Measurements from ENCODE around the gene GPATCH2L.

Gene GPATCH2L

GRCh38 chr14:76123426-76124225 is 28.1 kb upstream of the GPATCH2L start:
- H3K4me3 ChIP-seq (ENCODE audit: low read depth in 1 of 2, low read length in 2 of 2): no peak overlapping the region
- no peaks in the 10 kb centered on the region for H3K36me3 ChIP-seq (ENCODE audit: control insufficient read depth in 1 of 2, insufficient read depth in 2 of 2, low read length in 2 of 2)
- peaks cover 0 to 4% of the 10 kb centered on the region in 2 donors for H3K9me3 ChIP-seq (ENCODE audit: control insufficient read depth in 1 of 2, low read length in 2 of 2)
- no peaks in the 10 kb centered on the region for H3K27me3 ChIP-seq (ENCODE audit: low read depth, low read length)
- no peak overlapping the region for H3K27ac ChIP-seq (ENCODE audit: low read length)
- no peaks in the 10 kb centered on the region for H3K4me1 ChIP-seq (ENCODE audit: control insufficient read depth in 1 of 2, insufficient read depth in 2 of 2, low read length in 2 of 2)

- Histone ChIP-seq H3K9me3 (ENCODE audit: control insufficient read depth in 1 of 2, low read length in 2 of 2) (peaks cover 0 to 4% of the 10 kb centered on the region in 2 donors), H3K4me1 (ENCODE audit: control insufficient read depth in 1 of 2, insufficient read depth in 2 of 2, low read length in 2 of 2) (no peaks in the 10 kb centered on the region), H3K36me3 (ENCODE audit: control insufficient read depth in 1 of 2, insufficient read depth in 2 of 2, low read length in 2 of 2) (no peaks in the 10 kb centered on the region), H3K27me3 (ENCODE audit: low read depth, low read length) (no peaks in the 10 kb centered on the region), H3K4me3 (ENCODE audit: low read depth in 1 of 2, low read length in 2 of 2) (no peak overlapping the region), H3K27ac (ENCODE audit: low read length) (no peak overlapping the region)
Observed at GRCh38 chr14:76125511-76125910, 26.2 kb upstream of the GPATCH2L start.

- H3K4me1 ChIP-seq (ENCODE audit: control insufficient read depth in 1 of 2, insufficient read depth in 2 of 2, low read length in 2 of 2): no peaks in the 10 kb centered on the region
- H3K36me3 ChIP-seq (ENCODE audit: control insufficient read depth in 1 of 2, insufficient read depth in 2 of 2, low read length in 2 of 2): no peaks in the 10 kb centered on the region
- no peak overlapping the region for H3K27ac ChIP-seq (ENCODE audit: low read length)
- peaks cover 0 to 4% of the 10 kb centered on the region in 2 donors for H3K9me3 ChIP-seq (ENCODE audit: control insufficient read depth in 1 of 2, low read length in 2 of 2)
- H3K27me3 ChIP-seq (ENCODE audit: low read depth, low read length): no peaks in the 10 kb centered on the region
- H3K4me3 ChIP-seq (ENCODE audit: low read depth in 1 of 2, low read length in 2 of 2): no peak overlapping the region
Observed at GRCh38 chr14:76126076-76126475, 25.6 kb upstream of the GPATCH2L start.

GRCh38 chr14:76129851-76130576 is 21.7 kb upstream of the GPATCH2L start:
- peaks cover 0 to 4% of the 10 kb centered on the region in 2 donors for H3K9me3 ChIP-seq (ENCODE audit: control insufficient read depth in 1 of 2, low read length in 2 of 2)
- H3K27me3 ChIP-seq (ENCODE audit: low read depth, low read length): peaks cover 7% of the 10 kb centered on the region
- no peak overlapping the region for H3K27ac ChIP-seq (ENCODE audit: low read length)
- H3K4me3 ChIP-seq (ENCODE audit: low read depth in 1 of 2, low read length in 2 of 2): no peak overlapping the region
- no peaks in the 10 kb centered on the region for H3K4me1 ChIP-seq (ENCODE audit: control insufficient read depth in 1 of 2, insufficient read depth in 2 of 2, low read length in 2 of 2)
- no peaks in the 10 kb centered on the region for H3K36me3 ChIP-seq (ENCODE audit: control insufficient read depth in 1 of 2, insufficient read depth in 2 of 2, low read length in 2 of 2)

DNA sequence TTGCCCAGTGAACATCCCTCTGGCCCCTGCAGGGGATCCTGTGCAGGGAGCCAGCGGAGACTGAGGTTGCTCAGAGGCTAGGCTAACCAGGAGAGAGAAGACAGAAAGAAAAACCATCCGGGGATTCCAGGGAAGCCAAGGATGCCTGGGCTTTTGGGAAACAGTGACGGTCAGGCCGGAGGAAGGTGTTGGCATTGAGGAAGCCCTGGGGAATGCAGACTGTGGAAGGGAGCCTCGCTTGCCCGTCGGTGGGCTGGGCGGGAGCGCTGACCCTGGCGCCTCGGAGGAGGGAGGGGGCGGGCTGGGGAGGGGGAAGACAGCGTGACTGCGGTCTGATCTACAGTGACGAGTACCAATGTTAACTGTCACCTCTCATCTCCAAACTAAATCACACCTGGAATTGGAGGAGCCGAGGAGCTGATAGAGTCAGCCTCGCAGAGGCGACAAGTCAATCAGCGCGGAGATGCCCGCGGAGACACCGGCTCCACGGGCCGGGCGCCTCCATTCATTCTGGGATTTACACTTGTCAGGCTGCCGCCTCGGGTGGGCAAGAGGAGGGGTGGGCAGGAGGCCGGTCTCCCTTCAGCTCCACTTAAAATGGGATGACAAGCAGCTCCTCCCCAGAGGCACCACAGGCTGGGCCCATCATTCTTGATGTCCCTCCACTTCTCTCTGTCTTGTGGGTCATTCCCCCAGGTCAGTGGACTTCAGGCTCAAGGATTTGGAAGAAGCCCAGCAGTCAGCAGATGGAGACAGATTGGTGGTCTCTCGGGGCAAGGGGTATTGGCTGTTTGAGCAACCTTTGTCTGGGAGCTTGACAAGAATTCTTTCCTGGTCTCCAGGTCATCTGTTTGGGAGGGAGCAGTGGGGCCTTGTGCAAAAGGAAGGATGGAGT is 20.4 kb upstream of the GPATCH2L start:
- H3K27ac ChIP-seq (ENCODE audit: low read length): no peak overlapping the region
- peaks cover 0 to 3% of the 10 kb centered on the region in 2 donors for H3K9me3 ChIP-seq (ENCODE audit: control insufficient read depth in 1 of 2, low read length in 2 of 2)
- peaks cover 7% of the 10 kb centered on the region for H3K27me3 ChIP-seq (ENCODE audit: low read depth, low read length)
- no peaks in the 10 kb centered on the region for H3K4me1 ChIP-seq (ENCODE audit: control insufficient read depth in 1 of 2, insufficient read depth in 2 of 2, low read length in 2 of 2)
- H3K36me3 ChIP-seq (ENCODE audit: control insufficient read depth in 1 of 2, insufficient read depth in 2 of 2, low read length in 2 of 2): no peaks in the 10 kb centered on the region
- H3K4me3 ChIP-seq (ENCODE audit: low read depth in 1 of 2, low read length in 2 of 2): no peak overlapping the region

- H3K27ac ChIP-seq (ENCODE audit: low read length): no peak overlapping the region
- no peak overlapping the region for H3K4me3 ChIP-seq (ENCODE audit: low read depth in 1 of 2, low read length in 2 of 2)
- no peaks in the 10 kb centered on the region for H3K36me3 ChIP-seq (ENCODE audit: control insufficient read depth in 1 of 2, insufficient read depth in 2 of 2, low read length in 2 of 2)
- no peaks in the 10 kb centered on the region for H3K9me3 ChIP-seq (ENCODE audit: control insufficient read depth in 1 of 2, low read length in 2 of 2)
- peaks cover 0 to 2% of the 10 kb centered on the region in 2 donors for H3K4me1 ChIP-seq (ENCODE audit: control insufficient read depth in 1 of 2, insufficient read depth in 2 of 2, low read length in 2 of 2)
- H3K27me3 ChIP-seq (ENCODE audit: low read depth, low read length): peaks cover 18% of the 10 kb centered on the region
Observed at GRCh38 chr14:76133103-76133502, 18.6 kb upstream of the GPATCH2L start.

- H3K4me1 ChIP-seq (ENCODE audit: control insufficient read depth in 1 of 2, insufficient read depth in 2 of 2, low read length in 2 of 2): peaks cover 0 to 10% of the 10 kb centered on the region in 2 donors
- H3K4me3 ChIP-seq (ENCODE audit: low read depth in 1 of 2, low read length in 2 of 2): no peak overlapping the region
- H3K9me3 ChIP-seq (ENCODE audit: control insufficient read depth in 1 of 2, low read length in 2 of 2): no peaks in the 10 kb centered on the region
- no peaks in the 10 kb centered on the region for H3K36me3 ChIP-seq (ENCODE audit: control insufficient read depth in 1 of 2, insufficient read depth in 2 of 2, low read length in 2 of 2)
- no peak overlapping the region for H3K27ac ChIP-seq (ENCODE audit: low read length)
- peaks cover 22% of the 10 kb centered on the region for H3K27me3 ChIP-seq (ENCODE audit: low read depth, low read length)
Observed at GRCh38 chr14:76134231-76134630, 17.5 kb upstream of the GPATCH2L start.

DNA sequence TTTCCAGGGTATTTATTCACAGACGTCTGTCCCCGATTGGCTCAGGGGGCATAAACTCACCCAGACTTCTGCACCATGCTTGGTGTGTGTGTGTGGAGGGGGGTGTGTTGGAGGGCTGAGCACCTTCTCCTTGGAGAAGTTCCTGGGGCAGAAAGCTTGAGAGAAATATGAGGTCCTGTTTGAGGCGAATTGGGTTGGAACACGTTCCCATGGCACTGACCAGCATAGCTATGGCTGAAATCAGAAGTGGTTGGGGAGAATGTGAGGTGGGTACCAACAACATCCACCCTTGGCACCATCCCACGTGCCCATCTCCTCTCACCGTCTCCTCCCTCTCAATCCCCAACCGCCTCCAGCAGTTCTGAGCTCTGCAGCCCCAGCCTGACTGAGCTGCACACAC is 16.0 kb upstream of the GPATCH2L start:
- Histone ChIP-seq H3K4me3 (ENCODE audit: low read depth in 1 of 2, low read length in 2 of 2) (no peak overlapping the region), H3K27me3 (ENCODE audit: low read depth, low read length) (peaks cover 29% of the 10 kb centered on the region), H3K4me1 (ENCODE audit: control insufficient read depth in 1 of 2, insufficient read depth in 2 of 2, low read length in 2 of 2) (peaks cover 0 to 10% of the 10 kb centered on the region in 2 donors), H3K36me3 (ENCODE audit: control insufficient read depth in 1 of 2, insufficient read depth in 2 of 2, low read length in 2 of 2) (no peaks in the 10 kb centered on the region), H3K9me3 (ENCODE audit: control insufficient read depth in 1 of 2, low read length in 2 of 2) (no peaks in the 10 kb centered on the region), H3K27ac (ENCODE audit: low read length) (no peak overlapping the region)

DNA sequence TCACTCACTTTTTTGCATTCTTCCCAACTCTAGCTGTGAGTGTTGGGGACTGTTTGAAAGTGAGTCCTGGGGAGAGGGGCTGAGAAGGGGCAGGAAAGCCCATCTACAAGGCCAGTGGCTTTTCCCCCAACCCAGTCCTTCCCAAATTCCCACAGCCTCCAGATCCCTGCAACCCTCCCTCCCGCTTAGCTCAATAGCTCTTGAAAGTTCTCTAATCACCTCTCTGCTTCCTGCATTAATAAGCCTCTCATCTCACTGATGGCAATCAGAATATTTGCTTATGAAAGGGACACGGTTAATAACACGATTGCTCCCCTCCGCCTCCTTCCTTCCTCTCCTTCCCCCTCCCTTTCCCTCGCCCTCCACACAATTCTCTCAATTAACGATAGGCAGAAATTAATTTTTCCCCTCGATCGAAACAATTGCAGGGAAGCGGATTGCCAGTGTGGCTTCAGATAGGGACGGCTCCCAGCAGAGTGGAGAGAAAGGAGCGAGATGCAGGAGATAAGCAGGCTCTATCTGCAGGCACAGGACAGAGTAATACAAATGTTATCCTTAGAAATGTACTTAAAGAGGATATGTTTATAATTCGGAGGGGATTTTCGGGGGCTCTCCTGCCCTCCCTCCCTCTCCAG is 15.1 kb upstream of the GPATCH2L start:
- no peak overlapping the region for H3K4me3 ChIP-seq (ENCODE audit: low read depth in 1 of 2, low read length in 2 of 2)
- H3K27me3 ChIP-seq (ENCODE audit: low read depth, low read length): peaks cover 27% of the 10 kb centered on the region
- H3K36me3 ChIP-seq (ENCODE audit: control insufficient read depth in 1 of 2, insufficient read depth in 2 of 2, low read length in 2 of 2): no peaks in the 10 kb centered on the region
- no peaks in the 10 kb centered on the region for H3K9me3 ChIP-seq (ENCODE audit: control insufficient read depth in 1 of 2, low read length in 2 of 2)
- peaks cover 0 to 10% of the 10 kb centered on the region in 2 donors for H3K4me1 ChIP-seq (ENCODE audit: control insufficient read depth in 1 of 2, insufficient read depth in 2 of 2, low read length in 2 of 2)
- H3K27ac ChIP-seq (ENCODE audit: low read length): no peak overlapping the region

- Histone ChIP-seq H3K36me3 (ENCODE audit: control insufficient read depth in 1 of 2, insufficient read depth in 2 of 2, low read length in 2 of 2) (no peaks in the 10 kb centered on the region), H3K9me3 (ENCODE audit: control insufficient read depth in 1 of 2, low read length in 2 of 2) (peaks cover under 1 to 4% of the 10 kb centered on the region in 2 donors), H3K4me3 (ENCODE audit: low read depth in 1 of 2, low read length in 2 of 2) (peak overlapping the region; percentile 7 to 60), H3K27ac (ENCODE audit: low read length) (no peak overlapping the region), H3K4me1 (ENCODE audit: control insufficient read depth in 1 of 2, insufficient read depth in 2 of 2, low read length in 2 of 2) (peaks cover 0 to 10% of the 10 kb centered on the region in 2 donors), H3K27me3 (ENCODE audit: low read depth, low read length) (peaks cover 22% of the 10 kb centered on the region)
Observed at GRCh38 chr14:76138119-76138757, 13.5 kb upstream of the GPATCH2L start.
